Natural killer cell (primary cell): ENCODE data around the gene PINLYP. TPM values are rescaled to one million over a fixed set of nuclear protein-coding genes. Genes with fewer than 3 reads are reported as not detected.
A peak's percentile ranks its signal among the peaks of the same experiment; 100 is the strongest.

Experiments used
- ATAC-seq, 3 donors: fragments of 150-1000 bp in 2 of 3; fragments of 200-7000 bp in 1 of 3; cut with Tn5 transposase; 1 replicate in 1 of 3; 2 replicates in 2 of 3; pipeline ENCODE4 v1.10.0; 2021; ENCODE audit warnings: mild to moderate bottlenecking in 2 of 3, moderate library complexity in 2 of 3
- DNase-seq, 2 donors: peaks; one replicate each; pipeline versions ENCODE4 v3.0.0 to v3.0.0-alpha.2; 2013 to 2021; ENCODE audit warnings: mixed read lengths in 1 of 2
- H3K27ac ChIP-seq: one replicate; pipeline ENCODE4 v1.5.1; 2013; ENCODE audit warnings: mild to moderate bottlenecking, low read length
- H3K27me3 ChIP-seq: one replicate; pipeline ENCODE4 v1.6.1; 2013; ENCODE audit warnings: low read length; ENCODE audit not compliant: control insufficient read depth, insufficient read depth
- H3K36me3 ChIP-seq: one replicate; pipeline ENCODE4 v1.6.1; 2013; ENCODE audit warnings: low read length; ENCODE audit not compliant: control insufficient read depth, insufficient read depth
- H3K4me1 ChIP-seq: one replicate; pipeline ENCODE4 v1.6.1; 2013; ENCODE audit warnings: low read length; ENCODE audit not compliant: control insufficient read depth, insufficient read depth
- H3K4me3 ChIP-seq: one replicate; pipeline ENCODE4 v1.5.1; 2013; ENCODE audit warnings: low read length
- H3K9me3 ChIP-seq: one replicate; pipeline ENCODE4 v1.6.1; 2013; ENCODE audit warnings: low read length; ENCODE audit not compliant: control insufficient read depth, insufficient read depth
- H3K27ac Mint-ChIP-seq, 2 donors: one replicate each; pipeline ENCODE4 v1.8.0; 2022; ENCODE audit warnings: mild to moderate bottlenecking in 2 of 2, mixed read lengths in 2 of 2, moderate library complexity in 1 of 2
- H3K27me3 Mint-ChIP-seq, 2 donors: one replicate each; pipeline ENCODE4 v1.8.0; 2022; ENCODE audit warnings: low read depth in 2 of 2, mixed read lengths in 2 of 2
- H3K36me3 Mint-ChIP-seq: one replicate; pipeline ENCODE4 v1.8.0; 2022; ENCODE audit warnings: mixed read lengths
- H3K4me1 Mint-ChIP-seq, 2 donors: one replicate each; pipeline ENCODE4 v1.8.0; 2022; ENCODE audit warnings: mixed read lengths in 2 of 2
- H3K4me3 Mint-ChIP-seq: one replicate; pipeline ENCODE4 v1.8.0; 2022; ENCODE audit warnings: mild to moderate bottlenecking, moderate library complexity, mixed read lengths
- H3K9me3 Mint-ChIP-seq, 2 donors: one replicate each; pipeline ENCODE4 v1.8.0; 2022; ENCODE audit warnings: mixed read lengths in 2 of 2
- WGBS: methylation state at CpG from one replicate; pipeline ENCODE4 v1.1.7; 2013; ENCODE audit warnings: missing lambda C conversion rate; ENCODE audit not compliant: insufficient coverage; 5-methylcytosine and 5-hydroxymethylcytosine counted together
- intact Hi-C: fragments of 100-400 bp; cut with micrococcal nuclease; formaldehyde crosslinking; loops from one replicate; pipeline ENCODE4 v1.14.2; 2022
- total RNA-seq, 4 donors: library from RNA; stranded (reverse); fragments of 120-200 nt in 1 of 4; gene quantifications; one replicate each; pipeline versions ENCODE4 v1.2.3 to v1.2.4, GENCODE V29; 2013 to 2022
- TF ChIP-seq, protein P1 (sequence below): fragments of 200-600 bp; IDR thresholded peaks from one replicate; pipeline ENCODE4 v1.8.0; 2022; ENCODE audit warnings: antibody characterized with exemption

PINLYP gene
- total RNA-seq, 3 donors from 2014 or later (not counting 1 experiment from before 2014, with no cell fraction given) = 1.7 to 3.0 (median 2.4) TPM

DNA sequence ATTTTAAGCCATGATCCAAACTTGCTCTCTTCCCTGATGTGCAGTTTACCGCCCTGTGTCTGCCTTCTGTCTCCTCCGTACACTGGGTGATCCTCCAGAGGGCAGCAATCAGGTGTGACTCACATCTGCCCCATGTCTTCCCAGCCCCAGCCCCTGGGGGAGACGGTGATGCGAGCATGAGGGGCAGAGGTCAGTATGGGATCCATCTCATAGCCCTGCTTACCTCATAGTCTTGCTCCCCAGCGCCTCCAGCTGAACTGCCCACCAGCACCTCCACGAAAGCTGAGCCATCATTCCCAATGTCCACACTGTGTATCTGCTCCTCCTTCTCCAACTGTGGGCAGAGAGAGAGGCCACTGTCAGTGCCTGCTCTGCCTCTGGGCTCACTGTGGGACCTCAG is 14.9 kb upstream of the PINLYP start:
- H3K27ac ChIP-seq = no peak overlapping the region
- Mint-ChIP-seq H3K4me3 (no peak overlapping the region), H3K36me3 (no peaks in the 10 kb centered on the region), H3K27ac (peak overlapping the region; percentile 89 to 96), H3K9me3 (no peaks in the 10 kb centered on the region), H3K27me3 (no peaks in the 10 kb centered on the region), H3K4me1 (peaks cover 50% of the 10 kb centered on the region in 2 donors)
- no peak overlapping the region for H3K4me3 ChIP-seq
- TF ChIP-seq, protein P1, sequence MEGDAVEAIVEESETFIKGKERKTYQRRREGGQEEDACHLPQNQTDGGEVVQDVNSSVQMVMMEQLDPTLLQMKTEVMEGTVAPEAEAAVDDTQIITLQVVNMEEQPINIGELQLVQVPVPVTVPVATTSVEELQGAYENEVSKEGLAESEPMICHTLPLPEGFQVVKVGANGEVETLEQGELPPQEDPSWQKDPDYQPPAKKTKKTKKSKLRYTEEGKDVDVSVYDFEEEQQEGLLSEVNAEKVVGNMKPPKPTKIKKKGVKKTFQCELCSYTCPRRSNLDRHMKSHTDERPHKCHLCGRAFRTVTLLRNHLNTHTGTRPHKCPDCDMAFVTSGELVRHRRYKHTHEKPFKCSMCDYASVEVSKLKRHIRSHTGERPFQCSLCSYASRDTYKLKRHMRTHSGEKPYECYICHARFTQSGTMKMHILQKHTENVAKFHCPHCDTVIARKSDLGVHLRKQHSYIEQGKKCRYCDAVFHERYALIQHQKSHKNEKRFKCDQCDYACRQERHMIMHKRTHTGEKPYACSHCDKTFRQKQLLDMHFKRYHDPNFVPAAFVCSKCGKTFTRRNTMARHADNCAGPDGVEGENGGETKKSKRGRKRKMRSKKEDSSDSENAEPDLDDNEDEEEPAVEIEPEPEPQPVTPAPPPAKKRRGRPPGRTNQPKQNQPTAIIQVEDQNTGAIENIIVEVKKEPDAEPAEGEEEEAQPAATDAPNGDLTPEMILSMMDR = no peak
- H3K4me1 ChIP-seq = peaks cover 44% of the 10 kb centered on the region
- WGBS = 91% methylated on average over 6 of the region's 6 CpGs
- no peaks in the 10 kb centered on the region for H3K27me3 ChIP-seq
- H3K9me3 ChIP-seq = no peaks in the 10 kb centered on the region
- ATAC-seq = no peak
- intact Hi-C loops = no loop called here
- peaks cover 10% of the 10 kb centered on the region for H3K36me3 ChIP-seq
- DNase-seq = peak in 1 of 2 donors; percentile 30

DNA sequence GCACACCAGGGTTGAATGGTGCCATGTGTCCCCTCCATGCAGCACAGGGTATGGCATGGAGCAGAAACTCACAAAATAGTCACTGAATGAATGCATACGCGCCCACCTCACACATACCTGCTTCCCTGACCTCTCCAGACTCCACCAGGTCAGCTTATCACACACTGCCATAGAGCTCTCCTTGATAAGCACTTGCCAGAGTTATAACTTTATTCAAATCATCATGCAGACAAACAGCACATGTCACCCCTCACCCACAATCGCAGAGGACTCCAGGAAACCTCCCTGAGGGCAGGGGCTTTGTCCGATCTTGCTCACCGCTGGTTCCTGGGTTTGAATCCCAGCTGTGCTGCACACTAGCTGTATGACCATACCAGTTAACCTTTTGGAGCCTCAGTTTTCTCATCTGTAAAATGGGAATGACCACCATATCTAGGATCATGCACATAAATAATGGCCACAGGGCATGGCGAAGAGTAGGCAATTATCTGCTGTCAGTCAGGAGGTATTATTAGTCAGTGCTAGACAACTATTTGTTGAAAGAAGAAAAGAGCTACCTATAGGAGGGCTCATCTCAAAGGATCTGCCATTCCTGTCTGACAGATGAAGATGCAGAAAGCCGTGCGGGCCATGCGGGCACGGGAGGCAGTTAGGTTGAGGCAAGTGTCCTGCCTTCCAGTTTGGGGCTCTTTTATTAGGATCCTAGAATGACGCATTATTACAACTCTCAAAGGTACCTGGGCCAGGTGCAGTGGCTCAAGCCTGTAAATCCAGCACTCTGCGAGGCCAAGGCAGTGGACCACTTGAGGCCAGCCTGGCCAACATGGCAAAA is 14.2 kb upstream of the PINLYP start:
- Histone ChIP-seq H3K9me3 (no peaks in the 10 kb centered on the region), H3K27me3 (no peaks in the 10 kb centered on the region), H3K27ac (peak overlapping the region; percentile 96), H3K36me3 (peaks cover 6% of the 10 kb centered on the region), H3K4me1 (peaks cover 44% of the 10 kb centered on the region), H3K4me3 (no peak overlapping the region)
- no peaks in the 10 kb centered on the region for H3K27me3 Mint-ChIP-seq
- TF ChIP-seq, protein P1 = no peak
- peak overlapping the region; percentile 89 to 96 for H3K27ac Mint-ChIP-seq
- H3K36me3 Mint-ChIP-seq = no peaks in the 10 kb centered on the region
- intact Hi-C loops = no loop called here
- WGBS = 97% methylated on average over 12 of the region's 12 CpGs
- no peak for ATAC-seq
- H3K4me1 Mint-ChIP-seq = peaks cover 49 to 50% of the 10 kb centered on the region in 2 donors
- H3K4me3 Mint-ChIP-seq = no peak overlapping the region
- H3K9me3 Mint-ChIP-seq = no peaks in the 10 kb centered on the region
- no peak for DNase-seq

DNA sequence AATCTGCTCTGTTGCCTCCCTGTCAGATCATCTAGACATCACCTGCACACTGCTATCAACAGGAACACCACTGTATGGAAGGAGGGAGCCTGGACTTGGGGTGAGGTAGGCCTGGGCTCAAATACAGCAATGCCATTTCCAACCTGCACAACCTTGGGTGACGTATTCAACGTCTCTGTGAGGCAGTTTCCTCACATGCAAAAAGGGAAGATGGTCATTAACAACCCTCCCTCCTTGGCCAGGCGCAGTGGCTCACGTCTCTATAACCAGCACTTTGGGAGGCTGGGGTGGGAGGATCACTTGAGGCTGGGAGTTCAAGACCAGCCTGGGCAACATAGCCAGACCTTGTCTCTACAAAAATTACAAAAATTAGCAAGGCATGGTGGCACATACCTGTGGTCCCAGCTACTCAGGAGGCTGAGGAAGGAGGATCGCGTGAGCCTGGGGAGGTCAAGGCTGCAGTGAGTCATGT is 13.3 kb upstream of the PINLYP start:
- ATAC-seq (no peak), DNase-seq (no peak)
- Histone ChIP-seq H3K4me1 (peaks cover 44% of the 10 kb centered on the region), H3K9me3 (no peaks in the 10 kb centered on the region), H3K27ac (peak overlapping the region; percentile 96), H3K36me3 (peaks cover 6% of the 10 kb centered on the region), H3K27me3 (no peaks in the 10 kb centered on the region), H3K4me3 (no peak overlapping the region)
- Mint-ChIP-seq H3K4me3 (peak overlapping the region; percentile 83), H3K27ac (peak overlapping the region; percentile 89 to 96), H3K36me3 (no peaks in the 10 kb centered on the region), H3K9me3 (no peaks in the 10 kb centered on the region), H3K27me3 (no peaks in the 10 kb centered on the region), H3K4me1 (peaks cover 50 to 54% of the 10 kb centered on the region in 2 donors)
- 22% methylated on average over 4 of the region's 6 CpGs for WGBS
- intact Hi-C loops = loop anchor here (1.0 to 2.0 kb wide), 2 partner anchors 29 to 34 kb away; partner anchors contain the start of genes IRGQ, ZNF575 and ZNF576
- TF ChIP-seq, protein P1 = no peak
